NCI-H1105 treated with DMSO at 0.1 percent for 48 hours (cell line): ENCODE measurements around the gene SEPTIN6.

Source experiments
- DNase-seq: peaks from one replicate; lab custom pipeline; 2025; lab: John Stamatoyannopoulos, UW

SEPTIN6 gene

GRCh38 chrX:119647552-119648420 lies 45.2 kb downstream of the SEPTIN6 start:
- no peak for DNase-seq

- DNase-seq = no peak
Measured at GRCh38 chrX:119647089-119647488, 45.9 kb downstream of the SEPTIN6 start.

GRCh38 chrX:119646515-119646914 lies 46.5 kb downstream of the SEPTIN6 start:
- no peak for DNase-seq

- no peak for DNase-seq
Measured at GRCh38 chrX:119643696-119644095, 49.3 kb downstream of the SEPTIN6 start.
